NCI-H2227 treated with DMSO at 0.1 percent for 48 hours (cell line): ENCODE data around the gene PRR14L.
"Not testable (repeated sequence)": the region's sequence is repeated elsewhere in the genome, so short reads cannot be mapped to it uniquely, and the experiment has no call there.

ENCODE experiments used
- DNase-seq: peaks from one replicate; lab custom pipeline; 2025; lab: John Stamatoyannopoulos, UW

The PRR14L gene

GRCh38 chr22:31681349-31682345 is 68.3 kb downstream of the PRR14L start:
- DNase-seq: no peak

DNA sequence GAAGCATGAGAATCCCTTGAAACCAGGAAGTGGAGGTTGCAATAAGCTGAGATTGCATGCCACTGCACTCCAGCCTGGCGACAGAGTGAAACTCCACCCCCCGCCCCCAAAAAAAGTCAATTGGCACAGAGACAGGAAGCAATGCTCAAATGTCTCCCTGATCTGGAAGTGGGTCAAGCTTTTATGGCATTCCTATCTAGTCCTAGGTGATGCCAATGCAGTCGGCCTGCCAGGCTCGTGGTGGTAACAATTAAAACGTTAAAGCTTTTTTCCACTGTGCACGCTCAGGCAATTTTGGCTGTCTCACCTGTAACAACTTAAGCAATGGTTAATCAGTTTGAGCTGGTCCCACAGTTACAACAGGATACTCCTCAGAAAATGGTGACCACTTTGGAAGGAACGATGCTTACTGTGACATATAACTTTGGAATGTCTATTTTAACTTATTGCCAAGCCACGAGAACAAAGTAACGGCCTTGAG is 69.0 kb downstream of the PRR14L start:
- no peak for DNase-seq

DNA sequence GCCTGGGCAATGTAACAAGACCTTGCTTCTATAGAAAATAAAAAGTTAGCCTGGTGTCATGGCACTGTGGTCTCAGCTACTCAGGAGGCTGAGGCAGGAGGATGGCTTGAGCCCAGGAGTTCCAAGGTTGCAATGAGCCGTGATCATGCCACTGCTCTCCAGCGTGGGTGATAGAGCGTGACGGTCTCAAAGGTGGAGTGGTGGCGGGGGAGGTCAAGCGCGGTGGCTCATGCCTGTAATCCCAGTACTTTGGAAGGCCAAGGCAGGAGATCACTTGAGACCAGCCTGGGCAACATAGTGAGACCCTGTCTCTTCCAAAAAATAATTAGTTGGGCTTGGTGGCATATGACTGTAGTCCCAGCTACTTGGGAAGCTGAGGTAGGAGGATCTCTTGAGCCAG is 71.2 kb downstream of the PRR14L start:
- no peak for DNase-seq

- DNase-seq: peak; percentile 92
Measured at GRCh38 chr22:31676700-31677099, 73.2 kb downstream of the PRR14L start.

DNA sequence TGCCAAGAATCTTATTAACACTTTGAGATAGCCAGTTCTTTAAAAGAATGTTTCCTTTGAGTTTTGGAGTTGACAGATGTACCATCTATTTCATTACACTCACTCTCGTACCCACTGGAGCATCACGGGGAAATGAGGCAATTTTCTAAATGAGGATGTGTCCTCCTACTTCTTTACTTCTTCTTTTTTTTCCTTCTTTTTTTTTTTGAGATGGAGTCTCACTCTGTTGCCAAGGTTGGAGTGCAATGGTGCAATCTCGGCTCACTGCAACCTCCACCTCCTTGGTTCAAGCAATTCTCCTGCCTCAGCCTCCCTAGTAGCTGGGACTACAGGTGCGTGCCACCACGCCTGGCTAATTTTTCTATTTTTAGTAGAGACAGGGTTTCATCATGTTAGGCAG is 75.7 kb downstream of the PRR14L start:
- not testable (repeated sequence) for DNase-seq

DNA sequence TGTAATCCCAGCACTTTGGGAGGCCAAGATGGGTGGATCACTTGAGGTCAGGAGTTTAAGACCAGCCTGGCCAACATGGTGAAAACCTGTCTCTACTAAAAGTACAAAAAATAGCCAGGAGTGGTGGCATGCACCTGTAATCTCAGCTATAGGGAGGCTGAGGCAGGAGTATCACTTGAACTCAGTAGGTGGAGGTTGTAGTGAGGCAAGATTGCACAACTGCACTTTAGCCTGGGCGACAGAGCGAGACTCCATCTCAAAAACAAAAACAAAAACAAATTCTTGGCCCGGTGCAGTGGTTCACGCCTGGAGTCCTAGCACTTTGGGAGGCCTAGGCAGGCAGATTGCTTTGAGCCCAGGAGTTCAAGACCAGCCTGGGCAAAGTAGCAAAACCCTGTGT is 81.1 kb downstream of the PRR14L start:
- not testable (repeated sequence) for DNase-seq

DNA sequence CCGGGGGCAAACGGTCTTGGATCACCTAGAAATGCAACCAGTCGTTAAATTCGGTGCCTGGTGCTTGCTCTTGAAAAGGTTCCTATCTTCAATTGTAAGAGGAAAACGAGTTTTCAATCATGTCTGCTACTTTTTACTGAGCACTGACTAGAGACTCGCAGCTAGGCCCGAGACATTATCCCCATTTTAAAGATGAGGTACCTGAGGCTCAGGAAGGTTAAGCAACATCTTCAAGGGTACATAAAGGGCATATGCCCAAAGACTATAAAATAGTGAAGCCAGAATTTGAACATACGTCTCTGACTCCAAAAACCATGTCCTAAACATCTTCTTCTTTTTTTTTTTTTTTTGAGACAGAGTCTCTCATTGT is 87.3 kb downstream of the PRR14L start:
- peak; percentile 21 for DNase-seq

- peak; percentile 88 for DNase-seq
Measured at GRCh38 chr22:31661851-31662667, 87.9 kb downstream of the PRR14L start, which contains the start of gene PISD. Gene PISD, minus strand, starts transcription at chr22:31662215. Its CDS starts 7 bp downstream, at chr22:31662208.

- DNase-seq: not testable (repeated sequence)
Measured at GRCh38 chr22:31660860-31661341, 89.0 kb downstream of the PRR14L start.

DNA sequence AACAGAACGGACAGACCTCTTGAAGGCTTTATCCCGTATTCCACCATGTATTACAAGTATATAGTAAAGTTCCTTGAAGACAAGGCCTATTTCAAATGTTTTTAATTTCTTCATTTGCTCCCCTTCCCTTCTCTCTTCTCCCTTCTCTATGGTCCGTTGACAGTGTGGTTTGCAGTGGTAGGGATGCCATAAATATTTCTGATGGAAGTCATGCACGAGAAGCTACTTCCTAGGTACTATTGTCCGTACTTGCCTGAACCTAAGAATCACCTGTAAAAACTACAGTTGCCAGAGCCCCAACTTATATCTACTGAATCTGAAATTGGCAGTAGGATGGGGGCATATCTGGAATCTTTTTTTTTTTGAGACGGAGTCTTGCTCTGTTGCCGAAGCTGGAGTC is 90.7 kb downstream of the PRR14L start:
- DNase-seq: no peak

GRCh38 chr22:31654408-31654807 is 95.5 kb downstream of the PRR14L start:
- no peak for DNase-seq

DNA sequence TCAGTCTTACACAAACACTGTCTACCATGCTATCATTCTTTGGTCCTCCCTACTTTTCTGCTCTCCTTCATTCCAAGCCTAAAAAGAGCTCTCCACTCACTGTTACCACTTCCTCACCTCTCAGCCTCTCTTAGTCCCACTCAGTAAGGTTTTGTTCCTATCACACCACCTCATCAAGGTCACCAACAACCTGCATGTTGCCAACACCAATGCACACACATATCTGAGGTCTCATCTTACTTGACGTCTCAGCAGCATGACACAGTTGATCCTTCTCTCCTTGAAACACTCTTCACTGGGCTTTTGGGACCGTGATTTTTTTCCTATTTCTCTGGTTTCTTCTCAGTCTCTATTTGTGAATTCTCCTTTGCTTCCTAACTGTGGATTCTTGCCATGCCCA is 96.0 kb downstream of the PRR14L start:
- no peak for DNase-seq

DNA sequence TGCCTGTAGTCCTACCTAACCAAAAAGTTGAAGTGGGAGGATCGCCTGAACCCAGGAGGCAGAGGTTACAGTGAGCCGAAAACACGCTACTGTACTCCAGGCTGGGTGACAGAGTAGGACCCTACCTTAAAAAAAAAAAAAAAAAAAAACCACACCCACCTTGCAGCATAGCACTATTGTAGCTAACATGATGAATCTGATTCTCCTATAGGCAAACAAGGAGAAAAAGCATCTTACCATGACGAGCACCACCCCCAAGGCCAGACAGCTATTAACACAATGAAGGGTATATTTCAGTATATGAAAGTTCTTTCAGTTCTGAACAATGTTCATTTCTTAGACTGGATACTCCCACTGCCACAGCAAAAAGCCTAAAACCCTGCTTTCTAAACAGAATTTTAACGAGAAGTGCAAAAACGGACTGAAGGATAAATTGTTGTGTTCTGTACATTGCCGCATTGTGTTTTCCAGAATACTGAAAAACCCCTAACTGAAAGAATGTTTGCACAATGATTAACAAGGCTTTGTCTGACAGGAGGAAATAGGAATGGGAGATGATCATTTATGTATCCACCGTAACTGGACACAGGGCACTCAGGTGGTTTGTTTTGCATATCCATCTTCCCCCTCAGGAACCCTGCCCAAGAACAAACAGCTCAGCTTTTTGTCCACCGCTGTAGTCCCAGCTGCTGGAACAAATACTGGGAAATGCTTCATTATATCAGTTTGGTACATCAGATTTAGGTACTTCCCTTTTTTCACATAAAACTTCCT is 96.8 kb downstream of the PRR14L start:
- no peak for DNase-seq

DNA sequence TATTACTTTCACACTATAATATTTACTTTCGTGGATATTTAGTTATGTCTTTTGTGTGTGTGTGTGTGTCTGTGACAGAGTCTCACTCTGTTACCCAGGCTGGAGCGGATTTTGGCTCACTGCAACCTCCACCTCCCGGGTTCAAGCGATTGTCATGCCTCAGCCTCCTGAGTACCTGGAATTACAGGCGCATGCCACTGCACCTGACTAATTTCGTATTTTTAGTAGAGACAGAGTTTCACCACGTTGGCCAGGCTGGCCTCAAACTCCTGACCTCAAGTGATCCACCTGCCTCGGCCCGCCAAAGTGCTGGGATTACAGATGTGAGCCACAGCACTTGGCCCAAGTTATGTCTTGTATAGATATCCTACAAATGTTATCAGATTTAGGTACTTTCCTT is 97.8 kb downstream of the PRR14L start:
- no peak for DNase-seq

- DNase-seq: no peak
Measured at GRCh38 chr22:31651664-31652063, 98.3 kb downstream of the PRR14L start.

- DNase-seq: no peak
Measured at GRCh38 chr22:31650391-31650790, 99.5 kb downstream of the PRR14L start.

DNA sequence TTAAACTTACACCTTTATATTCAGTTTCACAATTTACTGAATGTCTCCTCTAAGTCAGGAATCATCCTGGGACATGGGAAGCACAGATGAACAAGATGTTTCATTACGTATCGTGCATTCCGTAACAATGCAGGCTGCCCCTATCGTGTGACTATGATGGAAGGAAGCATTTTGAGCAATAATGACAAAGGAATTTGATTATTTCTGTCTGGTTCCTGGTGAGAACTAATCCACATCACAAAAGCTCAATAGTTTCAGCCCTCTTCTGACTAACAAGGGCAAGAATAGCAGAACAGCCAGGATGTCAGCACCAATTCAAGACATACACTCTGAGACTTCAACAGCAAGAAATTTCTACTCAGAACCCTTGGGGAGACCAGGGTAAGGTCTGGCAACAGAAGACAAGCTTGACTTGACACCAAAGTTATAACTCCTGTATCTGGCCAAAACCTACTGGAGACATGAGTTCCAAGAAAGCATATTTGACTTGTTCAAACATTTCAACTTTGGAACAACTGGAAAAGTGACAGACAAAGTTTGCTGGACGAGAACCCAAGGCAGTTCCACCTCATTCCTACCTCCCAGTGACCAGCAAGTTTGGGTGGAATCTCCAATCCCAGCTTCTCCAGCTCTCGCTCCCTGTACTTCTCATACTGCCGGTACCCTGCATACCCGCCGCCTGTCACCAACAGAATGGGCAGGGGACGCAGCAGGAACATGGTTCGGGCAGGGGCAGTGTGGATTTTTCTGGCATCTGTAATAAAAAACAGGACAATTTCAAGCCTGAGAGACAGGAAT is 102.2 kb downstream of the PRR14L start:
- DNase-seq: no peak

GRCh38 chr22:31647066-31647465 is 102.9 kb downstream of the PRR14L start:
- DNase-seq: no peak

GRCh38 chr22:31646186-31647019 is 103.5 kb downstream of the PRR14L start:
- no peak for DNase-seq
